GM12878 (cell line): ENCODE results near the gene PBRM1. TPM values are rescaled to one million over a fixed set of nuclear protein-coding genes. Genes with fewer than 3 reads are reported as not detected.

Source experiments
- ATAC-seq: fragments of 200-7000 bp; cut with Tn5 transposase; 3 replicates; pipeline ENCODE4 v1.9.1; 2020; ENCODE audit warnings: mild to moderate bottlenecking, moderate library complexity
- BruUV-seq: library from RNA; stranded (reverse); fragments of 400-500 nt; replicated peaks from 2 replicates; lab custom pipeline; 2021; lab: Mats Ljungman, UMichigan
- CTCF ChIA-PET: fragments of 300-600 bp; sonication (Branson Sonifier 250); formaldehyde crosslinking; extraction: SDS; loops from one replicate; lab custom pipeline; 2021; ENCODE audit warnings: inconsistent platforms; lab: Yijun Ruan, JAX
- POLR2A ChIA-PET: fragments of 350-600 bp; formaldehyde crosslinking; extraction: SDS; loops from one replicate; lab custom pipeline; 2021; ENCODE audit warnings: inconsistent platforms; lab: Charles Lee
- RAD21 ChIA-PET: fragments of 300-600 bp; sonication (Branson Sonifier 250); formaldehyde crosslinking; loops from one replicate; lab custom pipeline; 2023; ENCODE audit warnings: antibody characterized with exemption; ENCODE audit not compliant: unreplicated experiment; lab: Charles Lee
- SMC1A ChIA-PET: fragments of 300-600 bp; sonication (Branson Sonifier 250); formaldehyde crosslinking; loops from one replicate; lab custom pipeline; 2023; ENCODE audit not compliant: unreplicated experiment, uncharacterized antibody; lab: Charles Lee
- DNase-seq: peaks from one replicate; pipeline ENCODE4 v3.0.0-alpha.2; 2011; ENCODE audit warnings: low read depth, low spot score
- FAIRE-seq: peaks from 3 replicates; lab custom pipeline; 2011; peaks lifted over from hg19 to GRCh38; lab: Jason Lieb, UNC
- H2AFZ ChIP-seq: 2 replicates; pipeline ENCODE4 v1.6.0; 2011; ENCODE audit warnings: low read depth, low read length, control low read depth; ENCODE audit not compliant: control insufficient read depth
- H3K27ac ChIP-seq: 2 replicates; pipeline ENCODE4 v1.5.1; 2011; ENCODE audit warnings: control low read depth; ENCODE audit not compliant: control insufficient read depth, insufficient read depth
- H3K27me3 ChIP-seq, 2 experiments: replicated peaks in 1 of 2; 2 replicates each; pipeline versions ENCODE4 v1.6.0 to v1.6.1; 2011; ENCODE audit warnings: low read length in 1 of 2; ENCODE audit not compliant: control insufficient read depth in 2 of 2, insufficient read depth in 2 of 2
- H3K36me3 ChIP-seq, 2 experiments: 2 replicates each; pipeline ENCODE4 v1.5.1; 2011; ENCODE audit warnings: low read length in 1 of 2; ENCODE audit not compliant: control insufficient read depth in 2 of 2, insufficient read depth in 2 of 2
- H3K4me1 ChIP-seq: 2 replicates; pipeline ENCODE4 v1.6.1; 2011; ENCODE audit warnings: mild to moderate bottlenecking, low read length, moderate library complexity, mixed read lengths; ENCODE audit not compliant: control insufficient read depth, insufficient read depth
- H3K4me2 ChIP-seq: 2 replicates; pipeline ENCODE4 v1.6.0; 2011; ENCODE audit warnings: control low read depth; ENCODE audit not compliant: control insufficient read depth, insufficient read depth
- H3K4me3 ChIP-seq: fragments of 200-600 bp; sonication (generic); 2 replicates; pipeline ENCODE4 v1.5.1; 2016
- H3K79me2 ChIP-seq: 2 replicates; pipeline ENCODE4 v1.6.0; 2011; ENCODE audit warnings: low read length; ENCODE audit not compliant: control insufficient read depth, insufficient read depth
- H3K9ac ChIP-seq: 2 replicates; pipeline ENCODE4 v1.8.0; 2011; ENCODE audit warnings: low read length, control low read depth, mixed read lengths; ENCODE audit not compliant: control insufficient read depth, insufficient read depth
- H3K9me3 ChIP-seq: replicated peaks from 3 replicates; pipeline ENCODE4 v1.5.1; 2011; ENCODE audit warnings: mild to moderate bottlenecking, low read length; ENCODE audit not compliant: control insufficient read depth, insufficient read depth
- H4K20me1 ChIP-seq: 2 replicates; pipeline ENCODE4 v1.6.0; 2011; ENCODE audit not compliant: control insufficient read depth, insufficient read depth
- KAT2A ChIP-seq: conservative IDR thresholded peaks from 2 replicates; pipeline ENCODE4 v1.6.1; 2011; ENCODE audit warnings: low read depth, low read length; ENCODE audit not compliant: control insufficient read depth
- KLF5 ChIP-seq: fragments of 450-650 bp; IDR thresholded peaks from 2 replicates; pipeline ENCODE4 v1.6.1; 2014; ENCODE audit warnings: mild to moderate bottlenecking; ENCODE audit not compliant: partially characterized antibody
- POLR2A ChIP-seq: IDR thresholded peaks from 2 replicates; pipeline ENCODE4 v1.6.1; 2011; ENCODE audit warnings: low read depth, mild to moderate bottlenecking, low read length
- WRNIP1 ChIP-seq: IDR thresholded peaks from 2 replicates; pipeline ENCODE4 v1.6.1; 2011; ENCODE audit warnings: low read depth, low read length, improper control_type of control experiment, borderline replicate concordance
- WGBS: methylation state at CpG from one replicate; pipeline ENCODE4 v1.1.6; 2016; ENCODE audit warnings: low lambda C conversion rate; ENCODE audit not compliant: insufficient replicate concordance, insufficient coverage; ENCODE audit errors: missing lambda C conversion rate; 5-methylcytosine and 5-hydroxymethylcytosine counted together
- in situ Hi-C: fragments of 300-500 bp; cut with MboI; formaldehyde crosslinking; loops from 9 replicates; pipeline ENCODE4 v1.14.3; 2018; ENCODE audit warnings: mixed read lengths
- intact Hi-C: fragments of 100-400 bp; cut with micrococcal nuclease; formaldehyde crosslinking; loops from one replicate; pipeline ENCODE4 v1.14.2; 2022; ENCODE audit not compliant: unreplicated experiment
- polyA plus RNA-seq, 11 experiments: library from polyadenylated mRNA; depleted of rRNA in 4 of 11; unstranded in 6 of 11; stranded (reverse) in 5 of 11; fragments of >200 nt; fragmentation: Nextera tagmentation in 4 of 11; fragmentation: Illumina TruSeq in 1 of 11; extraction: Ambion mirVana in 4 of 11; extraction: Trizol in 1 of 11; gene quantifications; 1 replicate in 1 of 11; 2 replicates in 10 of 11; pipeline versions ENCODE4 v1.2.1 to v1.2.3, GENCODE V29; 2011 to 2016; ENCODE audit warnings: inconsistent platforms in 2 of 11, missing spikeins in 2 of 11, low read depth in 1 of 11
- total RNA-seq, 4 experiments: library from RNA; depleted of rRNA in 3 of 4; stranded (reverse); fragments of >200 nt in 3 of 4; fragmentation: Illumina TruSeq in 1 of 4; extraction: Trizol in 1 of 4; gene quantifications; 2 replicates each; pipeline versions ENCODE4 v1.2.1 to v1.2.3, GENCODE V29; 2013 to 2021

The PBRM1 gene
- total and polyA plus RNA-seq, 10 of the 15 experiments (the other 5 are each of a cell fraction or from before 2014, with no cell fraction given), result 8.9 to 88.9 (median 39.3) TPM

DNA sequence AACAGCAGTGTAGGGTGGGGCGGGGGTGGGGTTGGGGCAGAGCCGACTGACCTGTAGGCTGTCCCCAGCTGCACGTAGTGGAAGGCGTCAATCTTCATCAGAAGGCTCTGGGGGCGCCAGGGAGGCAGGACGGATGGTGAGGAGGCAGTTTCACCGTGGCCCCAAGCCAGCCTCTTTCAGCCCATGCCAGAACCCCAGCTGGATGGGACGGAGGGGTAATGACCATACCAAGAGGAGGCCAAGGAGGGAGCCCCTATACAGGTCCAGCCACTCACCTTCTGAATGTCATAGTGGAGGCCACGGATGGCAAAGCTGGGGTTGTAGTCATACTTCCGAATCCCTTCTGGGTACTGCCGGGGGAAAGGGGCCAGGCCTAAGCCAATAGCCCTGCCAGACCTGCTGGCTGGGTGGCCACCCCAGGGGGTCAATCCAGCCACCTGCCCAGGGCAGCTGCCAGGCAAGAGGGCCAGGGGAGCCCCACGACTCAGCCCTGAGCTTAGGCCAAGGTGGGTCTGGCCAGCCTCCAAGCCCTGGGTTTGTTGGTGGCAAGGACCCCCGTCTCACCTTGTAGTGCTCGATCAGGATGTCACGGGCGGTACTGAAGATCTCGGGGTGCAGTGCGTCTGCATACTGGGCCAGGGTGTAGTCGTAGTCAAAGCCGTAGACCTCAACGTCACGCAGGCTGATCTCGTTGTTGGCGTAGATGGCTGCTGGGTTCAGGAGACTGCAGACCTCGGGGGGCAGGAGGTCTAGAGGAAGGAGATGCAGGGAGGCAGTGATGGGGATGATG lies 156.9 kb downstream of the PBRM1 start:
- TF ChIP-seq WRNIP1, result no peak
- TF ChIP-seq KAT2A, result no peak
- peak; percentile 14; the same call in 1 of the 2 replicates for TF ChIP-seq POLR2A
- Histone ChIP-seq H3K9me3 (no peaks in the 10 kb centered on the region), H3K4me1 (peaks cover 6% of the 10 kb centered on the region), H3K4me3 (no peak overlapping the region), H2AFZ (no peak overlapping the region), H3K9ac (no peak overlapping the region), H3K79me2 (peaks cover 27% of the 10 kb centered on the region), H3K36me3 (peaks cover 0 to 15% of the 10 kb centered on the region in 2 experiments; a peak in 2 of 4 replicates), H3K27me3 (no peaks in the 10 kb centered on the region), H3K4me2 (no peak overlapping the region), H3K27ac (no peak overlapping the region), H4K20me1 (no peaks in the 10 kb centered on the region)
- BruUV-seq, result no TSS peak
- in situ Hi-C loops, result no loop called here
- FAIRE-seq (no peak), DNase-seq (no peak), ATAC-seq (no peak)
- intact Hi-C loops, result no loop called here
- RAD21 ChIA-PET, result no interaction called here
- SMC1A ChIA-PET, result no interaction called here
- POLR2A ChIA-PET, result interaction anchor here (0.6 to 1.5 kb wide), 2 partner anchors 10 to 250 kb away, joined by 3 to 5 read pairs; partner anchors contain the start of gene WDR82
- 91% methylated on average over 25 of the region's 25 CpGs for WGBS
- CTCF ChIA-PET, result no interaction called here

DNA sequence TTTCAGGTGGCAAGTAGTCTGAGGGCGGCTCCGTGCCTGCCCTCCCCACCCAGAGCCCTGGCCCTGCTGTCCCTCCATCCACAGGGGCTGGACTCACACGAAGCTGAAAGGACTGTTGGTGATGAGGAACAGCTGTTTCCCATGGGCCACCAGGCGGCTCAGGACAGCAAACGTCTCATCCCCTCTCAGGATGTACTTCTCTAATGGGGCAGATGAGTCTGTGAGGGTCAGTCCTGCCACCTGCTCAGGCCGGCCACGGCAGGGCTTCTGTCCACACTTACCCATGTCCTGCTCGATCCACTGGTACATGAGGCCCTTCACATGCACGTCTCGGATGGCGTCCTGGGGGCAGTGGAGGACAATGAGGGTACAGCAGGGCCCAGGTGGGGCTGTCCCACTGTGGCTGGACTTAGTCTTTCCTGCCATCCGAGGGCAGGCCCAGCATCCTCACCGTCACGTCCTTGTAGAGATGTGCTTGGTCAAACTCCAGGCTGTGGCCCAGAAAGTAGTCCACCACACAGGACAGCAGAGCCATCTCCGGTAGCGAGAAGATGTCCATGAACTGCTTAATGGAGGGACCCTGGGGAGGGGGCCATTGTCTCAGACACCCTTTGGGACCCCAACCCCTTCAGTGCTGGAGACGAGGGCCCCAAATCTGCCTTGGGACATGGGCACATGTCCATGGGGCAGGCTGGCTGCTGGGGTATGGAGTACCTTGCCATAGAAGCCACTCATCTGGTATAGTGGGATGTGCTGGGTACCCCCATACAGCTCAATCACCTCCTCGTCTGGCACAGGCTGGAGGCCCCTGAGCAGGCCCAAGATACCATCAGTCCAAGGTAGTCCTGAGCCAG lies 157.8 kb downstream of the PBRM1 start:
- Histone ChIP-seq H3K4me2 (no peak overlapping the region), H4K20me1 (no peaks in the 10 kb centered on the region), H3K9ac (no peak overlapping the region), H3K9me3 (no peaks in the 10 kb centered on the region), H3K4me1 (peaks cover 6% of the 10 kb centered on the region), H2AFZ (no peak overlapping the region), H3K4me3 (no peak overlapping the region), H3K36me3 (peaks cover 0 to 15% of the 10 kb centered on the region in 2 experiments; a peak in 2 of 4 replicates), H3K27ac (no peak overlapping the region), H3K79me2 (peaks cover 22% of the 10 kb centered on the region), H3K27me3 (no peaks in the 10 kb centered on the region)
- RAD21 ChIA-PET, result no interaction called here
- no TSS peak for BruUV-seq
- intact Hi-C loops, result no loop called here
- in situ Hi-C loops, result no loop called here
- WGBS, result 96% methylated on average over 18 of the region's 18 CpGs
- no peak for TF ChIP-seq KLF5
- POLR2A ChIA-PET, result interaction anchor here (0.6 to 1.5 kb wide), 2 partner anchors 11 to 40 kb away, joined by 5 read pairs; no protein-coding TSS in a partner anchor
- CTCF ChIA-PET, result no interaction called here
- ATAC-seq (no peak), FAIRE-seq (no peak), DNase-seq (no peak)
- SMC1A ChIA-PET, result no interaction called here
